Neural crest cell (in vitro differentiated cells): ENCODE results near the gene LRMDA. TPM values are rescaled to one million over a fixed set of nuclear protein-coding genes. Genes with fewer than 3 reads are reported as not detected.
A peak's percentile ranks its signal among the peaks of the same experiment; 100 is the strongest.

Source experiments
- DNase-seq: peaks from one replicate; pipeline ENCODE4 v3.0.0; 2021; ENCODE audit warnings: low read depth, mixed read lengths, low spot score
- H3K27ac Mint-ChIP-seq: one replicate; pipeline ENCODE4 v1.8.0; 2021; ENCODE audit warnings: mild to moderate bottlenecking, mixed read lengths; ENCODE audit not compliant: unreplicated experiment
- H3K27me3 Mint-ChIP-seq: 2 replicates; pipeline ENCODE4 v1.8.0; 2021; ENCODE audit warnings: low read depth, mild to moderate bottlenecking, mixed read lengths
- H3K36me3 Mint-ChIP-seq: 2 replicates; pipeline ENCODE4 v1.8.0; 2021; ENCODE audit warnings: low read depth, mild to moderate bottlenecking, mixed read lengths
- H3K4me1 Mint-ChIP-seq: 2 replicates; pipeline ENCODE4 v1.8.0; 2021; ENCODE audit warnings: mixed read lengths
- H3K4me3 Mint-ChIP-seq: one replicate; pipeline ENCODE4 v1.8.0; 2021; ENCODE audit warnings: mild to moderate bottlenecking, mixed read lengths
- H3K9me3 Mint-ChIP-seq: 2 replicates; pipeline ENCODE4 v1.8.0; 2021; ENCODE audit warnings: mixed read lengths
- total RNA-seq: library from RNA; stranded (reverse); gene quantifications from 2 replicates; pipeline ENCODE4 v1.2.1, GENCODE V29; 2021
- TF ChIP-seq, protein P1 (sequence below): fragments of 200-600 bp; sonication (generic); conservative IDR thresholded peaks from 2 replicates; pipeline ENCODE4 v1.5.0; 2021; ENCODE audit warnings: antibody characterized with exemption, mild to moderate bottlenecking

LRMDA gene
- total RNA-seq, 1 donor from 2014 or later = 3.1 TPM

DNA sequence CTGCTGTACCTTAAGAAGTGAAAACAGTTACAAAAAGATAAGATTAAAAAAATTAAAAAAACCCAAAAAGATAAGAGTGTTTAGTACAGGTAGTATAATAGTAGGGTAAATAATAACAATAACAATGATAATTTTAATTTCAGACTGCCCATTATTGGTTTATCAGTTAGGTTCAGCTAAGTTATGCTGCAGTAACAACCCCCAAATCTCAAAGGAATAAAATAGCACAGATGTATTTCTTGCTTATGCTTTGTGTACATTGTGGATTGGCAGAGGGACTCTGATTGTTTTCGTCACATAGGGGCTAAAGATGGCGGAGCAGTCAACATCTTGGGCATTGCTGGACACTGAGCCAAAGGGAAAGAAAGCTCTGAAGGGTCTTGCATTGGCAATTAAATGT lies 264.6 kb downstream of the LRMDA start:
- TF ChIP-seq, protein P1, sequence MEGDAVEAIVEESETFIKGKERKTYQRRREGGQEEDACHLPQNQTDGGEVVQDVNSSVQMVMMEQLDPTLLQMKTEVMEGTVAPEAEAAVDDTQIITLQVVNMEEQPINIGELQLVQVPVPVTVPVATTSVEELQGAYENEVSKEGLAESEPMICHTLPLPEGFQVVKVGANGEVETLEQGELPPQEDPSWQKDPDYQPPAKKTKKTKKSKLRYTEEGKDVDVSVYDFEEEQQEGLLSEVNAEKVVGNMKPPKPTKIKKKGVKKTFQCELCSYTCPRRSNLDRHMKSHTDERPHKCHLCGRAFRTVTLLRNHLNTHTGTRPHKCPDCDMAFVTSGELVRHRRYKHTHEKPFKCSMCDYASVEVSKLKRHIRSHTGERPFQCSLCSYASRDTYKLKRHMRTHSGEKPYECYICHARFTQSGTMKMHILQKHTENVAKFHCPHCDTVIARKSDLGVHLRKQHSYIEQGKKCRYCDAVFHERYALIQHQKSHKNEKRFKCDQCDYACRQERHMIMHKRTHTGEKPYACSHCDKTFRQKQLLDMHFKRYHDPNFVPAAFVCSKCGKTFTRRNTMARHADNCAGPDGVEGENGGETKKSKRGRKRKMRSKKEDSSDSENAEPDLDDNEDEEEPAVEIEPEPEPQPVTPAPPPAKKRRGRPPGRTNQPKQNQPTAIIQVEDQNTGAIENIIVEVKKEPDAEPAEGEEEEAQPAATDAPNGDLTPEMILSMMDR = no peak
- Mint-ChIP-seq H3K27ac (no peak overlapping the region), H3K9me3 (peaks cover 3% of the 10 kb centered on the region), H3K27me3 (no peaks in the 10 kb centered on the region), H3K36me3 (no peaks in the 10 kb centered on the region), H3K4me1 (no peaks in the 10 kb centered on the region), H3K4me3 (no peak overlapping the region)
- DNase-seq = no peak

DNA sequence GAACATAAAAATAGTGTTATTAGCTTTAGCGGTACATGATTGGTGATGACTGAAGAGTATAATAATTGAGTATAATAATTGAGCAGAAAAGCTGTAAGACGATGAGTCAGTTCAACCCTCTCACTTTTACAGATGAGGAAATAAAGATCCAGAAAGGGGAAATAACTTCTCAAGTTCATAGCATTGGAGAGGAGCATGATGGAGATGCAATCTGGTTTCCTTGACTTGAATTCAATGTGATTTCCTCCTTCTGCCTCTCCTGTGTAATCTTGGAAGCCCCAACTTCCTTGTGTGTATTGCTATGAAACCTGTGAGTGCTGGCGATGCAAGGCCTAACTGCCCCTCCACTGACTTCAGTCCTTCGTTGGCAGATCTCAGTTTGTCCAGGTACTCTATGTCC lies 265.1 kb downstream of the LRMDA start:
- Mint-ChIP-seq H3K4me1 (no peaks in the 10 kb centered on the region), H3K4me3 (no peak overlapping the region), H3K27me3 (no peaks in the 10 kb centered on the region), H3K36me3 (no peaks in the 10 kb centered on the region), H3K27ac (peak overlapping the region; percentile 65), H3K9me3 (peaks cover 3% of the 10 kb centered on the region)
- no peak for DNase-seq
- TF ChIP-seq, protein P1 = no peak

DNA sequence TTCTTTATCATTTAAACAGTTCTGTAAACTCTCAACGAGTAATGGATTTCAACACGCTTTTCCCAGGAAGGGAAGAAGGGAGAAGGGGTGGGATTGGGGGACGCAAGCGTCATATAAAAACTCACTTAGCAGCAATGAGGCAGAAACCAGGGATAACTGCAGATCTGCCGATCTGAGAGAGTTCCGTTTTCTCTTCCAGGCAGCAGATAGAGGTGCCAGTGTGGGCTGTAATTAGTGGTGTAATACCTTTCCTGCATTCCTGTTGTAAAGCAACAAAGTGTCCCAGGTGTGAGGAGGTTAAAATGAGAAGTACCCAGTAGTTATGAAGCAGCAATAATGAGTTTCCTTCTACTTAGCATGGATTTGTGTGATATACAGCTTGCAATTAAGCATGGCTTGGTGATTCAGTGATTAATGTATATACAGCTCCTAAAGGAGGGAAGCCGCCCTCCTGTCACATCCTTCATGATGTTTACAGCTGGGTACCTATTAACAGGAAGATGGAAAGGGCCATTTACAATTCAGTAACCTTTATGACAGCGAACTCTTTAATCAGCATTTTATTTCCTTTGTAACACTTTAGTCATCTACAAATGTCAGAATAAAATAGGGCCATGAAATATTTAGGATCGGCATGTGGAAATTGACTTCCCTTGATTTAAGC lies 271.9 kb downstream of the LRMDA start:
- peaks cover 3% of the 10 kb centered on the region for H3K9me3 Mint-ChIP-seq
- H3K4me3 Mint-ChIP-seq = no peak overlapping the region
- peaks cover 8% of the 10 kb centered on the region for H3K4me1 Mint-ChIP-seq
- no peak overlapping the region for H3K27ac Mint-ChIP-seq
- H3K36me3 Mint-ChIP-seq = no peaks in the 10 kb centered on the region
- TF ChIP-seq, protein P1 = no peak
- no peaks in the 10 kb centered on the region for H3K27me3 Mint-ChIP-seq
- DNase-seq = no peak

DNA sequence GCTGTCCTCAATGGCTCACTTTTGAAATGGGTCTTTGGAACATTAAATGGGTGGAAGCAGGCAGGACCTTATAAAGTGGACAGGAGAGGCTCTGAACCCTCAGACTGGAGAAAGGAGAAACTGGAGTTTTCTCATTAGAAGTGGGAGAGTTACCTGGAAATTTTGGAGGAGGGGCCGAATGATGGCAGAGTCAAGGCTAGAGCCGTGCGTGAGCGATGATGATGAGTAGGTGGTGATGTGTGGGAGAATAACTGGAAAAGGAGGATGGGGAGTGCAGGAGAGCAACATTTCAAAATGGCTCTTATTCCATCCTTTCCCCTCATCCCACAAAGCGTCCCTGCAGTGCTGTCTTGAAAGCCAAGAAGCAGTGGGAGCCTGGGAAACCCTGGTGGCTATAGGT lies 274.0 kb downstream of the LRMDA start:
- no peak overlapping the region for H3K27ac Mint-ChIP-seq
- no peak overlapping the region for H3K4me3 Mint-ChIP-seq
- no peak for DNase-seq
- TF ChIP-seq, protein P1 = no peak
- H3K36me3 Mint-ChIP-seq = no peaks in the 10 kb centered on the region
- H3K4me1 Mint-ChIP-seq = peaks cover 12% of the 10 kb centered on the region
- H3K27me3 Mint-ChIP-seq = no peaks in the 10 kb centered on the region
- H3K9me3 Mint-ChIP-seq = no peaks in the 10 kb centered on the region

DNA sequence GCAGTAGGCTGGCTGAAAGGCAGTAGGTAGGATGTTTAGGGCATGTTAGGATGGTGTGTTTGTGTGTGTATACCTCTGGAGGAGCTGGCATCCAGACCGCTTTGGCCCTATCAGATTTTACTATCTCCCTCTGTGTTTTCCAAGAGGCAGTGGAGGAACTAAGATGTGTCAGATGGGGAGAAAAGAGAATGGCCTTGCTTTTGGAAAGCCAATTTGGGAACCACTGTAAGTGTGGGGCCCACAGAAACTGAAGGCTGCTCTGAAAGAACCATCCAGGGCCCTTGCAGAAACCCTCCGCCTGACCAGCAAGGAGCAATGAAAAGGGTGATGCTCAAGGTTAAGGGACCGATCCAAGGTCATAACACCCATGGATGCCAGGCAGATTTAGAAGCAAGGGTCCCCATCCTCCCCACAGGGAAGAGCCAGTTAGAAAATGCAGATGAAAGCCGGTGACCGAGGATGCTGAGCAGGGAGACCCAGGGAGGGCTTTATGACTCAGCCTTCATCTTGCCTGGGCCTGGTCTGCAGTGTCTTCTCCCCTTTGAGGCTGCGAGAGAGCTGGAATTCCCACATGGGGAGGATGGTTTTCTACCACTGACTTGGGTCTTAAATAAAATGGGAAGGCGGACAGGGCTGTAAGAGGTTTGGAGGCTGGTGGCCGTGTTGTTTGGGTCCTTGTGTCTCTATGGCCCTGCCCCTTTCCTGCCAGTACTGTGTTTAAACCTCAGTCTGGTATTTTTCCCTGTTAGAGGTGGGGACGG lies 275.8 kb downstream of the LRMDA start:
- H3K4me3 Mint-ChIP-seq = no peak overlapping the region
- DNase-seq = no peak
- H3K36me3 Mint-ChIP-seq = no peaks in the 10 kb centered on the region
- no peaks in the 10 kb centered on the region for H3K9me3 Mint-ChIP-seq
- peaks cover 17% of the 10 kb centered on the region for H3K4me1 Mint-ChIP-seq
- H3K27ac Mint-ChIP-seq = no peak overlapping the region
- TF ChIP-seq, protein P1 = no peak
- no peaks in the 10 kb centered on the region for H3K27me3 Mint-ChIP-seq
